ENCODE measurements around the gene SLBP. TPM values are rescaled to one million over a fixed set of nuclear protein-coding genes. Genes with fewer than 3 reads are reported as not detected.

The SLBP gene
- total RNA-seq, 6 experiments from 2014 or later: 13.1 to 30.8 (median 14.7) TPM

DNA sequence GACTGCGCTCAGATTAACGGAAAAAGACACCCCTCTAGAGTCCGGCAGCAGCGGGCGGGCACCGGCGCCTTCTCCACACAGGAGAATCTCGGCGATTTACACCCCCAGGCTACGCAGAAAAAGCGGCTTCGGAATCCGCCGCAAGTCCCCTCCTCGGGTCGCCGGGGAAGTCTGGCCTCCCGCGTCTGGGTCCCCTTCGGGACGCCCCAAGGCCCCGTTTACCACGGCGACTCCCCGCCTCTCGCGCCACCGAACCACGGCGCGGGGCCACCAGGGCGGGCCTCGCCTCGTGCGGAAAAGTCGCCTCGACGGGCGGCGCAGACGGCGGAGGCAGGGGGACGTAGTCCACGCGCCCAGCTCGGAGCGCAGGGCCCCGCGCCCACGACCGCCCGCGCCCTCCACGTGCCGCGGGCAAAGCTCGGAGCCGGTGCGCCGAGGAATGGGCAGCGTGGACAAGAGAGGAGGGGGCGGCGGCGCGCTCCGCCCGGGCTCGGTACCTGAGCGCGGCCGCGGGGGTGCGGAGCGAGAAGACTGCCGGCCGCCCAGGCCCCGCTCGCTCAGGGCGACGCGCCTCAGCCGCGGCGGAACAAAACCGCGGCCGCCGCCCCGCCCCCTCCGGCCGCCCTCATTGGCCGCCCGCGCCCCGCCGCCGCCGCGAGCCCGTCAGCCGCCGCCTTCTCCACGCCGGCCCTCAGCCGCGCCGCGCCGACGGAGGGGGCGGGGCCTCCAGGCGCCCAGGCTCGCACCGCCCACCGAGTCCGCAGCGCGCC is 28.2 kb downstream of the SLBP start, which contains the start of gene FAM53A:
FAM53A (minus strand) TSS at position 578 of the 770 bp plus-strand sequence. CDS start 15,572 bp downstream, outside the sequence.
- ATAC-seq (peak; percentile 94 to 97 (median 96)), DNase-seq (peak; percentile 94 to 97 (median 96))
- WGBS (ENCODE audit: insufficient coverage, low coverage, low lambda C conversion rate, missing lambda C conversion rate): 10% methylated on average over 2 of the region's 118 CpGs
- no peaks in the 10 kb centered on the region for H3K27me3 ChIP-seq
- peak within 1 kb of the TSS; percentile 36 to 55 (median 51) for H3K27ac ChIP-seq
- TF ChIP-seq, protein P1, sequence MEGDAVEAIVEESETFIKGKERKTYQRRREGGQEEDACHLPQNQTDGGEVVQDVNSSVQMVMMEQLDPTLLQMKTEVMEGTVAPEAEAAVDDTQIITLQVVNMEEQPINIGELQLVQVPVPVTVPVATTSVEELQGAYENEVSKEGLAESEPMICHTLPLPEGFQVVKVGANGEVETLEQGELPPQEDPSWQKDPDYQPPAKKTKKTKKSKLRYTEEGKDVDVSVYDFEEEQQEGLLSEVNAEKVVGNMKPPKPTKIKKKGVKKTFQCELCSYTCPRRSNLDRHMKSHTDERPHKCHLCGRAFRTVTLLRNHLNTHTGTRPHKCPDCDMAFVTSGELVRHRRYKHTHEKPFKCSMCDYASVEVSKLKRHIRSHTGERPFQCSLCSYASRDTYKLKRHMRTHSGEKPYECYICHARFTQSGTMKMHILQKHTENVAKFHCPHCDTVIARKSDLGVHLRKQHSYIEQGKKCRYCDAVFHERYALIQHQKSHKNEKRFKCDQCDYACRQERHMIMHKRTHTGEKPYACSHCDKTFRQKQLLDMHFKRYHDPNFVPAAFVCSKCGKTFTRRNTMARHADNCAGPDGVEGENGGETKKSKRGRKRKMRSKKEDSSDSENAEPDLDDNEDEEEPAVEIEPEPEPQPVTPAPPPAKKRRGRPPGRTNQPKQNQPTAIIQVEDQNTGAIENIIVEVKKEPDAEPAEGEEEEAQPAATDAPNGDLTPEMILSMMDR (IDR thresholded peaks at IDR 0.05): peak in 1 of 4 donors; percentile 11
- TF ChIP-seq POLR2A (IDR thresholded peaks at IDR 0.05): peak; percentile 60
- H3K4me3 ChIP-seq: peak within 1 kb of the TSS; percentile 54 to 67 (median 62)
- intact Hi-C loops (cut with DNase I): no loop called here
- peaks cover 0 to 18% (median 0%) of the 10 kb centered on the region in 4 donors for H3K4me1 ChIP-seq
- H3K9me3 ChIP-seq: no peaks in the 10 kb centered on the region
- H3K36me3 ChIP-seq: no peaks in the 10 kb centered on the region

DNA sequence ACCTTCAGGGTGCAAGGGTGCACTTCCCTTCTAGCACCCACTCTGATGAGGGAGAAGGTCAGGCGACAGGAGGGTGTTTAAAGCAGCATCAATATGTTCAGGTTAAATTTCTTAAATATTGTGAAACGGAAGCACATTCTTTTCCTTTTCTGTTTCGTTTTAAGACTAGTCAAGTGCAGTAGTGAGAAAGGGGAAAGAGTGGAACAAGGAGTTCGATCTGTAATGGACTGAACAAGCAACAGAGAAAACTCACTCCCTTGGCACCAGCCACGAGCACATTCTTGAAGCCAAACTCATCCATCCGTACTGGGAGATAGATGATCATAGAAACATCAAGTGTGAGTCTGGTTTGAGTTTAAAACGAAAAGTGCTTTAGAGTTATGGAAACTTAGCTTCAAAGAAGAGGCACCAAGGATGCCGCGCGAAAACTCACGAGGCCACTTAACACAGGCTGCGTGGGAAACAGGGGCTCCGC is 28.8 kb downstream of the SLBP start:
- H3K27me3 ChIP-seq: no peaks in the 10 kb centered on the region
- peak in 1 of 4 donors; percentile 6 for ATAC-seq
- H3K4me1 ChIP-seq: peaks cover 0 to 18% (median 0%) of the 10 kb centered on the region in 4 donors
- H3K4me3 ChIP-seq: peak overlapping the region; percentile 54 to 67 (median 61)
- DNase-seq: no peak
- H3K9me3 ChIP-seq: no peaks in the 10 kb centered on the region
- WGBS (ENCODE audit: insufficient coverage, low coverage, low lambda C conversion rate, missing lambda C conversion rate): 13% methylated on average over 11 of the region's 13 CpGs
- intact Hi-C loops (cut with DNase I): no loop called here
- TF ChIP-seq POLR2A (IDR thresholded peaks at IDR 0.05): no peak
- TF ChIP-seq, protein P1 (IDR thresholded peaks at IDR 0.05): no peak
- peak overlapping the region; percentile 2 to 47 (median 39) for H3K27ac ChIP-seq
- no peaks in the 10 kb centered on the region for H3K36me3 ChIP-seq

DNA sequence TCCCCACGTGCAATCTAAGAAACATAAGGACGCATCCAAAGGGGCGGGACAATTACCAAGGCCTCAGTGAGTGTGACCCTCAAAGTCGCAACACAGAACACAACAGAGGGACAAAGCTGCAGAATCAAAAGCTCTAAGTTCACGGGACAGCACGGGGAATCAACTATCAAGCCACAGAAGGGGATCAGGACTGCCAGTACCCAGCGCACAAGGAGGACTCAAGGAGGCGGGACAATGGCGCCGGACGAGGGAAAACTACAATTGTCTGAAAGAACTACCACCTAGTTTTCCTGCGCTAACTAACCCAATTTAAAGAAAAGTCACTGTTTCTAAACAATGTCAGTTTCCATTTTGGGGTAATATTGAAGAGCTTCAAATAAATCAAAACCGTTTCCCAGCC is 29.3 kb downstream of the SLBP start:
- DNase-seq (peak in 1 of 3 donors; percentile 19), ATAC-seq (no peak)
- peaks cover 0 to 18% (median 0%) of the 10 kb centered on the region in 4 donors for H3K4me1 ChIP-seq
- TF ChIP-seq, protein P1 (IDR thresholded peaks at IDR 0.05): no peak
- no peak for TF ChIP-seq POLR2A (IDR thresholded peaks at IDR 0.05)
- H3K27ac ChIP-seq: no peak overlapping the region
- H3K36me3 ChIP-seq: no peaks in the 10 kb centered on the region
- intact Hi-C loops (cut with DNase I): no loop called here
- 89% methylated on average over 13 of the region's 13 CpGs for WGBS (ENCODE audit: insufficient coverage, low coverage, low lambda C conversion rate, missing lambda C conversion rate)
- H3K4me3 ChIP-seq: no peak overlapping the region
- no peaks in the 10 kb centered on the region for H3K9me3 ChIP-seq
- H3K27me3 ChIP-seq: no peaks in the 10 kb centered on the region

DNA sequence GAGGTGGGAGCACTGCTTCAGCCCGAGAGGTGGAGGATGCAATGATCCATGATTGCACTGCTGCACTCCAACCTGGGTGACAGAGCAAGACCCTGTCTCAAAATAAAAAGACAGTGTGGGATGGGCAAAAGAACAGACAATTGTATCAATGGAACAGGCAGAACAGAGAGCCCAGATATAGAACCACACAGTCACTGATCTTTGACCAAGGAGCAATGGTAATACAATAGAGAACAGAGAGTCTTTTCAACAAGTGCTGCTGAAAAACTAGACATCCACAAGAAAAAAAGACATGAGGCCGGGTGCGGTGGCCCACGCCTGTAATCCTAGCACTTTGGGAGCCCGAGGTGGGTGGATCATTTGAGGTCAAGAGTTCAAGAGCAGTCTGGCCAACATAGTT is 33.9 kb downstream of the SLBP start:
- no peak overlapping the region for H3K27ac ChIP-seq
- WGBS (ENCODE audit: insufficient coverage, low coverage, low lambda C conversion rate, missing lambda C conversion rate): 49% methylated on average over 3 of the region's 5 CpGs
- intact Hi-C loops (cut with DNase I): no loop called here
- H3K4me1 ChIP-seq: no peaks in the 10 kb centered on the region
- H3K9me3 ChIP-seq: no peaks in the 10 kb centered on the region
- TF ChIP-seq, protein P1 (IDR thresholded peaks at IDR 0.05): no peak
- no peak for TF ChIP-seq POLR2A (IDR thresholded peaks at IDR 0.05)
- no peak overlapping the region for H3K4me3 ChIP-seq
- H3K27me3 ChIP-seq: no peaks in the 10 kb centered on the region
- no peaks in the 10 kb centered on the region for H3K36me3 ChIP-seq
- ATAC-seq: no peak
- DNase-seq: peak in 1 of 3 donors; percentile 5
